Uterus (tissue), 2 donors: ENCODE data around the gene MYZAP.

Source experiments
- CTCF ChIP-seq, 4 experiments: fragments of 200-600 bp in 2 of 4; fragments of 450-650 bp in 2 of 4; sonication (generic) in 2 of 4; IDR thresholded peaks; one replicate each; pipeline ENCODE4 v1.5.1; 2016 to 2019; ENCODE audit warnings: antibody characterized with exemption in 4 of 4, mild to moderate bottlenecking in 2 of 4, moderate library complexity in 1 of 4
- POLR2A ChIP-seq, 2 donors: fragments of 450-650 bp; IDR thresholded peaks; one replicate each; pipeline ENCODE4 v1.6.1; 2016; ENCODE audit warnings: antibody characterized with exemption in 2 of 2, mild to moderate bottlenecking in 1 of 2, moderate library complexity in 1 of 2

GRCh38 chr15:57639306-57639705 lies 47.6 kb downstream of the MYZAP start:
- TF ChIP-seq CTCF (IDR thresholded peaks at IDR 0.05): no peak
- no peak for TF ChIP-seq POLR2A (IDR thresholded peaks at IDR 0.05)
